Gastroesophageal sphincter (tissue), 4 donors: ENCODE data around the gene MALT1. TPM values are rescaled to one million over a fixed set of nuclear protein-coding genes. Genes with fewer than 3 reads are reported as not detected.

Experiments used
- ATAC-seq: fragments of 150-250 bp; one replicate; pipeline ENCODE4 v1.9.1; 2016; ENCODE audit warnings: mild to moderate bottlenecking, moderate library complexity
- H3K27ac ChIP-seq, 4 donors: fragments of 200-600 bp; sonication (generic) in 3 of 4; 1 replicate in 3 of 4; 2 replicates in 1 of 4; pipeline ENCODE4 v1.5.1; 2016 to 2019
- H3K27me3 ChIP-seq: fragments of 200-600 bp; sonication (generic); one replicate; pipeline ENCODE4 v1.5.1; 2019
- H3K36me3 ChIP-seq, 2 donors: fragments of 200-600 bp; sonication (generic); one replicate each; pipeline ENCODE4 v1.5.1; 2019; ENCODE audit warnings: control low read depth in 1 of 2
- H3K4me1 ChIP-seq, 3 donors: fragments of 200-600 bp; sonication (generic); 1 replicate in 2 of 3; 2 replicates in 1 of 3; pipeline ENCODE4 v1.5.1; 2016 to 2019; ENCODE audit warnings: control low read depth in 2 of 3
- H3K4me3 ChIP-seq, 2 donors: fragments of 200-600 bp; sonication (generic); one replicate each; pipeline ENCODE4 v1.5.1; 2019; ENCODE audit warnings: mild to moderate bottlenecking in 1 of 2, moderate library complexity in 1 of 2
- H3K9me3 ChIP-seq, 3 donors: fragments of 200-600 bp; sonication (generic); one replicate each; pipeline ENCODE4 v1.5.1; 2017 to 2019; ENCODE audit warnings: control low read depth in 2 of 3
- CTCF ChIP-seq, 4 experiments: fragments of 200-600 bp in 2 of 4; fragments of 450-650 bp in 2 of 4; sonication (generic) in 1 of 4; IDR thresholded peaks; one replicate each; pipeline ENCODE4 v1.5.1; 2017 to 2019; ENCODE audit warnings: antibody characterized with exemption in 4 of 4, mild to moderate bottlenecking in 2 of 4, moderate library complexity in 2 of 4
- EP300 ChIP-seq: sonication (generic); formaldehyde crosslinking; IDR thresholded peaks from one replicate; pipeline ENCODE4 v1.6.1; 2017; ENCODE audit warnings: antibody characterized with exemption, mild to moderate bottlenecking
- POLR2A ChIP-seq, 2 donors: fragments of 450-650 bp; IDR thresholded peaks; one replicate each; pipeline ENCODE4 v1.6.1; 2017; ENCODE audit warnings: antibody characterized with exemption in 2 of 2, mild to moderate bottlenecking in 2 of 2, moderate library complexity in 1 of 2
- POLR2AphosphoS5 ChIP-seq: sonication (generic); formaldehyde crosslinking; IDR thresholded peaks from one replicate; pipeline ENCODE4 v1.6.1; 2017; ENCODE audit warnings: antibody characterized with exemption
- WGBS, 2 donors: methylation state at CpG; one replicate each; pipeline ENCODE4 v1.1.5; 2018; ENCODE audit warnings: low coverage in 1 of 2; 5-methylcytosine and 5-hydroxymethylcytosine counted together
- total RNA-seq, 4 donors: library from RNA; depleted of rRNA; stranded (reverse); fragments of >200 nt; gene quantifications; one replicate each; pipeline ENCODE4 v1.1.0, GENCODE V29; 2016

The MALT1 gene
- total RNA-seq, 4 donors from 2014 or later: 19.4 to 26.6 (median 24.1) TPM

- TF ChIP-seq POLR2AphosphoS5: peak; percentile 7
- TF ChIP-seq POLR2A (IDR thresholded peaks at IDR 0.05): no peak
- peak in 3 of 4 experiments; percentile 5 to 38 (median 13) for TF ChIP-seq CTCF (IDR thresholded peaks at IDR 0.05)
- no peak for TF ChIP-seq EP300
- ATAC-seq: peak; percentile 58
- WGBS, 2 donors: 5 to 6% methylated on average over 5 to 10 of the region's 64 CpGs
Observed at GRCh38 chr18:58671632-58672564, 633 bp downstream of the MALT1 start.

GRCh38 chr18:58674159-58674558 lies 2.9 kb downstream of the MALT1 start:
- Histone ChIP-seq H3K4me1 (peaks cover 0 to 26% (median 10%) of the 10 kb centered on the region in 3 donors), H3K27me3 (no peaks in the 10 kb centered on the region), H3K36me3 (no peaks in the 10 kb centered on the region), H3K27ac (no peak overlapping the region), H3K9me3 (no peaks in the 10 kb centered on the region), H3K4me3 (no peak overlapping the region)
- 70 to 80% methylated on average over 3 to 5 of the region's 5 CpGs for WGBS, 2 donors
- no peak for ATAC-seq
- TF ChIP-seq POLR2AphosphoS5 (no peak), CTCF (IDR thresholded peaks at IDR 0.05) (no peak), EP300 (no peak), POLR2A (IDR thresholded peaks at IDR 0.05) (no peak)

More at GRCh38 chr18:58671632-58672564, 633 bp downstream of the MALT1 start:
- Histone ChIP-seq H3K27ac (peak overlapping the region; percentile 77 to 98 (median 96)), H3K4me3 (peak overlapping the region; percentile 63 to 98), H3K36me3 (no peaks in the 10 kb centered on the region), H3K9me3 (no peaks in the 10 kb centered on the region), H3K27me3 (peaks cover 13% of the 10 kb centered on the region), H3K4me1 (peaks cover 0 to 26% (median 10%) of the 10 kb centered on the region in 3 donors)

- H3K4me3 ChIP-seq: no peak overlapping the region
- no peaks in the 10 kb centered on the region for H3K27me3 ChIP-seq
- ATAC-seq: no peak
- 81 to 100% methylated on average over 1 to 3 of the region's 3 CpGs for WGBS, 2 donors
- TF ChIP-seq CTCF (IDR thresholded peaks at IDR 0.05) (no peak), POLR2AphosphoS5 (no peak), EP300 (no peak), POLR2A (IDR thresholded peaks at IDR 0.05) (no peak)
- H3K36me3 ChIP-seq: no peaks in the 10 kb centered on the region
- H3K9me3 ChIP-seq: no peaks in the 10 kb centered on the region
- no peak overlapping the region for H3K27ac ChIP-seq
- peaks cover 0 to 26% (median 10%) of the 10 kb centered on the region in 3 donors for H3K4me1 ChIP-seq
Observed at GRCh38 chr18:58674863-58675472, 3.7 kb downstream of the MALT1 start.

GRCh38 chr18:58676270-58676669 lies 5.0 kb downstream of the MALT1 start:
- Histone ChIP-seq H3K27me3 (no peaks in the 10 kb centered on the region), H3K4me1 (peaks cover 0 to 18% (median 4%) of the 10 kb centered on the region in 3 donors), H3K4me3 (no peak overlapping the region), H3K36me3 (peaks cover 0 to 3% of the 10 kb centered on the region in 2 donors), H3K9me3 (no peaks in the 10 kb centered on the region), H3K27ac (no peak overlapping the region)
- 100% methylated on average over 1 of the region's 1 CpG; no CpG with 5 or more reads in 1 of the 2 donors for WGBS, 2 donors
- TF ChIP-seq POLR2A (IDR thresholded peaks at IDR 0.05): no peak
- TF ChIP-seq CTCF (IDR thresholded peaks at IDR 0.05): no peak
- no peak for TF ChIP-seq EP300
- TF ChIP-seq POLR2AphosphoS5: no peak
- ATAC-seq: no peak
